GM12872 (cell line): ENCODE measurements around the gene ADCY7.

Experiments
- CTCF ChIP-seq: IDR thresholded peaks from 3 replicates; pipeline ENCODE4 v1.5.1; 2011; ENCODE audit warnings: low read depth, mild to moderate bottlenecking, low read length, moderate library complexity; ENCODE audit not compliant: insufficient read depth

Gene ADCY7

GRCh38 chr16:50329446-50330189 lies 63.3 kb downstream of the ADCY7 start:
- no peak for TF ChIP-seq CTCF

- no peak for TF ChIP-seq CTCF
Observed at GRCh38 chr16:50331570-50331969, 65.2 kb downstream of the ADCY7 start.

- TF ChIP-seq CTCF: no peak
Observed at GRCh38 chr16:50332599-50332998, 66.2 kb downstream of the ADCY7 start.

- no peak for TF ChIP-seq CTCF
Observed at GRCh38 chr16:50334106-50334975, 68.0 kb downstream of the ADCY7 start.

GRCh38 chr16:50335196-50335958 lies 69.0 kb downstream of the ADCY7 start:
- no peak for TF ChIP-seq CTCF

- no peak for TF ChIP-seq CTCF
Observed at GRCh38 chr16:50336884-50337283, 70.5 kb downstream of the ADCY7 start.

GRCh38 chr16:50338371-50339231 lies 72.2 kb downstream of the ADCY7 start:
- no peak for TF ChIP-seq CTCF
